PFSK-1 (cell line): ENCODE results near the gene RNF183.

ENCODE experiments used
- FOXP2 ChIP-seq: optimal IDR thresholded peaks from 2 replicates; pipeline ENCODE3; 2011; ENCODE audit warnings: borderline replicate concordance, control low read depth, inconsistent platforms; ENCODE audit not compliant: insufficient read depth; ENCODE audit errors: extremely low read length, extremely low read depth
- POLR2AphosphoS5 ChIP-seq: IDR thresholded peaks from 2 replicates; pipeline ENCODE4 v1.6.1; 2012; ENCODE audit warnings: low read depth, mild to moderate bottlenecking, control low read depth, low read length, moderate library complexity
- SIN3A ChIP-seq: IDR thresholded peaks from 2 replicates; pipeline ENCODE4 v1.6.1; 2012; ENCODE audit warnings: mild to moderate bottlenecking, low read length, moderate library complexity, borderline replicate concordance; ENCODE audit not compliant: insufficient read depth
- TAF1 ChIP-seq: IDR thresholded peaks from 2 replicates; pipeline ENCODE4 v1.6.1; 2012; ENCODE audit warnings: low read length, control low read depth, borderline replicate concordance; ENCODE audit not compliant: insufficient read depth
- TF ChIP-seq, protein P1 (sequence below), 2 experiments: IDR thresholded peaks; 2 replicates each; pipeline versions ENCODE4 v1.6.1 to v1.8.0; 2011 to 2012; ENCODE audit warnings: low read depth in 2 of 2, low read length in 2 of 2, control low read depth in 1 of 2, inconsistent platforms in 1 of 2, mild to moderate bottlenecking in 1 of 2, moderate library complexity in 1 of 2; ENCODE audit not compliant: insufficient read depth in 1 of 2

Gene RNF183

DNA sequence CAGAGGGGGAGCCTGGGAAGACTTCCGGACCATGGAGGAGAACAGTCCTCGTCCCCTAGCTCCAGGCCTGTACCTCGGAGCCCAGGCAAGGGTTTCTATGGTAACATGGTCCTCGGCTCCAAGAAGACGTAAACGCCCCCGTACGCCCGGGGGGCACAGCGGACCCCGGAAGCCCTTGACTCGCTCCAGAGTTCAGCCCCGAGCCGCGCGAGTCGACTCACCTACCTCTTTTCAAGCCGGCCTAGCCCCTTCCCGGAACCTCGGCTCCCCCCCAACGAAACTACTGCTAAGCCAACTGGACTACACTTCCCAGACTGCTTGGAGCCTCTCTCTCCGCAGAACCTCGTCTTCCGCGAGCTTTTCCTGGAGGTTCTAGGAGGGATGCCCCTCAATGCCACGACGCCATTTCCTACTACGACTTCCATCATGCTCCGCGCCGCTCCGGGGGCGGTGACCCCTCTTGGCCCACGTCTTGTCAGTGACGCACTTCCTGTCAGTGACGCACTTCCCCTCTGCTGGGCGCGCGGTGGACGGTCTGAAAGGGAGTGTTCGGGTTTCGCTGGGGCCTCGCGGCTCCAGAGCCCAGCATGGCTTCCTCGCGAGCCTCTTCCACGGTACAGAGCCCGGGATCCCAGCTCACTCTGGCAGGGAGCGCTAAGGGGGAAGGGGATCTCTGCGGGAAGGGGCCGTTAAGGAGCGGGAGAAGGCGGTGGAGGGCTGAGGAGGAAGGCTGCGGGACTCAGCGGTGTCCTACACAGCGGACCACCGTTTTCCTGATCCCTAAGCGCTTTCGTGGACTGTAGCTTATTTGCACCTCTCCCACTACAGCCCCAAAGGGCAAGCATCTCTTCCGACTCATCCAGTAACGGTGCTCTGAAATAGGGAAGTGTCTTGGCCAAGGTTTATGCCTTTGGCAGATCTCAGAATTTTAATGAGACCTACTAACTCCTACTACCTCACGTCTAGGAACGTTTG lies 27.7 kb downstream of the RNF183 start, which contains the start of the genes CDC26 and PRPF4:
CDC26 (minus strand) TSS at position 416 of the 975 bp plus-strand sequence. CDS start 3,065 bp downstream, outside the sequence.
PRPF4 (plus strand) TSS at position 502 of the 975 bp plus-strand sequence; CDS start at position 588, 86 bp downstream.
- TF ChIP-seq FOXP2, result peak; percentile 76
- TF ChIP-seq SIN3A, result 0 out of 2 replicates have a peak, but pooled peaks have one; percentile 69
- TF ChIP-seq TAF1, result peak; percentile 86
- TF ChIP-seq POLR2AphosphoS5, result peak; percentile 99
- TF ChIP-seq, protein P1, sequence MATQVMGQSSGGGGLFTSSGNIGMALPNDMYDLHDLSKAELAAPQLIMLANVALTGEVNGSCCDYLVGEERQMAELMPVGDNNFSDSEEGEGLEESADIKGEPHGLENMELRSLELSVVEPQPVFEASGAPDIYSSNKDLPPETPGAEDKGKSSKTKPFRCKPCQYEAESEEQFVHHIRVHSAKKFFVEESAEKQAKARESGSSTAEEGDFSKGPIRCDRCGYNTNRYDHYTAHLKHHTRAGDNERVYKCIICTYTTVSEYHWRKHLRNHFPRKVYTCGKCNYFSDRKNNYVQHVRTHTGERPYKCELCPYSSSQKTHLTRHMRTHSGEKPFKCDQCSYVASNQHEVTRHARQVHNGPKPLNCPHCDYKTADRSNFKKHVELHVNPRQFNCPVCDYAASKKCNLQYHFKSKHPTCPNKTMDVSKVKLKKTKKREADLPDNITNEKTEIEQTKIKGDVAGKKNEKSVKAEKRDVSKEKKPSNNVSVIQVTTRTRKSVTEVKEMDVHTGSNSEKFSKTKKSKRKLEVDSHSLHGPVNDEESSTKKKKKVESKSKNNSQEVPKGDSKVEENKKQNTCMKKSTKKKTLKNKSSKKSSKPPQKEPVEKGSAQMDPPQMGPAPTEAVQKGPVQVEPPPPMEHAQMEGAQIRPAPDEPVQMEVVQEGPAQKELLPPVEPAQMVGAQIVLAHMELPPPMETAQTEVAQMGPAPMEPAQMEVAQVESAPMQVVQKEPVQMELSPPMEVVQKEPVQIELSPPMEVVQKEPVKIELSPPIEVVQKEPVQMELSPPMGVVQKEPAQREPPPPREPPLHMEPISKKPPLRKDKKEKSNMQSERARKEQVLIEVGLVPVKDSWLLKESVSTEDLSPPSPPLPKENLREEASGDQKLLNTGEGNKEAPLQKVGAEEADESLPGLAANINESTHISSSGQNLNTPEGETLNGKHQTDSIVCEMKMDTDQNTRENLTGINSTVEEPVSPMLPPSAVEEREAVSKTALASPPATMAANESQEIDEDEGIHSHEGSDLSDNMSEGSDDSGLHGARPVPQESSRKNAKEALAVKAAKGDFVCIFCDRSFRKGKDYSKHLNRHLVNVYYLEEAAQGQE (IDR thresholded peaks at IDR 0.05; ENCODE audit: insufficient read depth in 1 of 2, low read depth in 2 of 2, low read length in 2 of 2), result 0 out of 4 replicates have a peak, but pooled peaks have one; percentile 28 to 55

GRCh38 chr9:113274474-113275156 lies 28.6 kb downstream of the RNF183 start:
- TF ChIP-seq TAF1, result no peak
- no peak for TF ChIP-seq FOXP2
- no peak for TF ChIP-seq POLR2AphosphoS5
- TF ChIP-seq SIN3A, result no peak
- TF ChIP-seq, protein P1 (IDR thresholded peaks at IDR 0.05; ENCODE audit: insufficient read depth in 1 of 2, low read depth in 2 of 2, low read length in 2 of 2), result no peak

DNA sequence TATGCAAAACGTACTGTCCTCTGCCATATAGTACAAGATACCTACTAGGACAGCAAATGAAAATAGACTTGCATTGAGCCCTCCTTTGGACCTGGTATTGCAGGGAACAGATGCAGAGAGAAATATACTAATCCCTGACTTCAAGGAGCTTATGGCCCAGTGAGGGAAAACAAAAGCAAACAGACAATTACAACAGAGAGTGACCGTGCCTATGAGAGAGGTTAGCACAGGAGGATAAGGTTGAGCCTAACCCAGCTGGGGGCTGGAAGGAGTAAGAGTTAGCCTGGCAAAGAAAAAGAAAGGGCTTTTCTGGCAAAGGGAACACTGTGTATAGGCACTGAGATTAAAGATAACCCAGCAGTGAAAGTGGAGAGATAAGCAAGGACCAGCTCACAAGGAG lies 33.3 kb downstream of the RNF183 start:
- no peak for TF ChIP-seq SIN3A
- TF ChIP-seq, protein P1 (IDR thresholded peaks at IDR 0.05; ENCODE audit: insufficient read depth in 1 of 2, low read depth in 2 of 2, low read length in 2 of 2), result no peak
- no peak for TF ChIP-seq TAF1
- no peak for TF ChIP-seq FOXP2
- TF ChIP-seq POLR2AphosphoS5, result no peak

DNA sequence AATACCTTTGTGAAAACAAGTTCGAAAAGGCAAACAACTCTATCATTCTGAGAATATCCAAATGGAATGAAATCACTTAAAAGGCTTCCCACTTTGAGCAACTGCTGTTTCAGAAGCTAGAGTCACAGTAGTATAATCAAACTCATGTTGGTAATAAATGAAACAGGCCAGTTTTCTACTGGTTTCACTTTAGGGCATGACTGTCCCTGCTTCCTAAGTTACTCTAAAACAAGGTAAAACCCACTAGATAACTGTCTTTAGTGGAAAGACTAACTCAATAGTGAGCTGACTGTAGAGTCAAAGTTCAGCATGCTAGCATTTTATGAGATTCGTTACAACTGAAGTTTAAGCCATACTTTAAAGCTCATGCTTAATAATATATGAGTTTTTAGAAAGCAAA lies 33.8 kb downstream of the RNF183 start:
- TF ChIP-seq FOXP2, result no peak
- TF ChIP-seq SIN3A, result no peak
- TF ChIP-seq TAF1, result no peak
- no peak for TF ChIP-seq POLR2AphosphoS5
- TF ChIP-seq, protein P1 (IDR thresholded peaks at IDR 0.05; ENCODE audit: insufficient read depth in 1 of 2, low read depth in 2 of 2, low read length in 2 of 2), result no peak
